H1 (cell line): ENCODE results near the gene ADCY9. TPM values are rescaled to one million over a fixed set of nuclear protein-coding genes. Genes with fewer than 3 reads are reported as not detected.

ENCODE experiments used
- CTCF ChIA-PET: fragments of 300-600 bp; sonication (Branson Sonifier 250); formaldehyde crosslinking; loops from one replicate; lab custom pipeline; 2021; ENCODE audit not compliant: partially characterized antibody; lab: Charles Lee
- POLR2A ChIA-PET: fragments of 300-600 bp; sonication (Branson Sonifier 250); formaldehyde crosslinking; loops from one replicate; lab custom pipeline; 2021; ENCODE audit warnings: inconsistent platforms; ENCODE audit not compliant: partially characterized antibody; lab: Charles Lee
- DNase-seq, 2 experiments: peaks; one replicate each; pipeline versions ENCODE4 v3.0.0 to v3.0.0-alpha.2; 2010 to 2022; ENCODE audit warnings: low spot score in 2 of 2, low read depth in 1 of 2, mixed read lengths in 1 of 2
- FAIRE-seq: peaks from 2 replicates; lab custom pipeline; 2011; peaks lifted over from hg19 to GRCh38; lab: Jason Lieb, UNC
- H2AFZ ChIP-seq: 2 replicates; pipeline ENCODE4 v1.8.1; 2012; ENCODE audit warnings: low read length, inconsistent platforms
- H2AK5ac ChIP-seq: 2 replicates; pipeline ENCODE4 v1.6.1; 2013; ENCODE audit warnings: low read depth, low read length
- H2BK120ac ChIP-seq: replicated peaks from 2 replicates; pipeline ENCODE3; 2013; ENCODE audit warnings: low read depth, low read length, inconsistent platforms
- H2BK12ac ChIP-seq: 2 replicates; pipeline ENCODE4 v1.6.1; 2013; ENCODE audit warnings: low read depth, low read length
- H2BK15ac ChIP-seq: 2 replicates; pipeline ENCODE4 v1.6.1; 2013; ENCODE audit warnings: low read length
- H2BK20ac ChIP-seq: 2 replicates; pipeline ENCODE4 v1.6.1; 2013; ENCODE audit warnings: low read length
- H2BK5ac ChIP-seq: 2 replicates; pipeline ENCODE4 v1.6.1; 2013; ENCODE audit warnings: low read depth, low read length
- H3K14ac ChIP-seq: 2 replicates; pipeline ENCODE4 v1.6.1; 2013; ENCODE audit warnings: inconsistent platforms; ENCODE audit not compliant: insufficient read length
- H3K18ac ChIP-seq: 2 replicates; pipeline ENCODE4 v1.6.1; 2013; ENCODE audit warnings: low read length; ENCODE audit errors: extremely low read depth
- H3K23ac ChIP-seq: 2 replicates; pipeline ENCODE4 v1.6.1; 2013; ENCODE audit warnings: inconsistent platforms; ENCODE audit not compliant: insufficient read length
- H3K23me2 ChIP-seq: 2 replicates; pipeline ENCODE4 v1.6.1; 2013; ENCODE audit warnings: low read depth, low read length
- H3K27ac ChIP-seq: 2 replicates; pipeline ENCODE4 v1.6.1; 2011; ENCODE audit warnings: low read depth, low read length, inconsistent platforms
- H3K27me3 ChIP-seq, 4 experiments: replicated peaks in 1 of 4; 1 replicate in 1 of 4; 2 replicates in 3 of 4; pipeline versions ENCODE4 v1.6.1 to v1.8.1; 2011 to 2013; ENCODE audit warnings: low read length in 3 of 4, mild to moderate bottlenecking in 3 of 4, inconsistent platforms in 2 of 4, mixed read lengths in 2 of 4, moderate library complexity in 1 of 4; ENCODE audit not compliant: control insufficient read depth in 3 of 4, insufficient read depth in 3 of 4; ENCODE audit errors: extremely low read depth in 1 of 4
- H3K36me3 ChIP-seq, 4 experiments: 2 replicates each; pipeline versions ENCODE4 v1.6.1 to v1.8.1; 2011 to 2013; ENCODE audit warnings: mild to moderate bottlenecking in 4 of 4, low read length in 3 of 4, moderate library complexity in 2 of 4, control low read depth in 1 of 4, inconsistent platforms in 1 of 4; ENCODE audit not compliant: insufficient read depth in 4 of 4, control insufficient read depth in 2 of 4
- H3K4ac ChIP-seq: replicated peaks from 2 replicates; pipeline ENCODE3; 2013; ENCODE audit warnings: low read length, low read depth, mixed read lengths, inconsistent platforms; ENCODE audit not compliant: insufficient read length
- H3K4me1 ChIP-seq, 4 experiments: replicated peaks in 1 of 4; 1 replicate in 1 of 4; 2 replicates in 3 of 4; pipeline versions ENCODE4 v1.6.1 to v1.8.1; 2011 to 2013; ENCODE audit warnings: low read length in 3 of 4, inconsistent platforms in 2 of 4, mixed read lengths in 1 of 4; ENCODE audit not compliant: insufficient read depth in 4 of 4, control insufficient read depth in 3 of 4
- H3K4me2 ChIP-seq, 2 experiments: 2 replicates each; pipeline versions ENCODE4 v1.6.1 to v1.8.1; 2011 to 2013; ENCODE audit warnings: low read depth in 2 of 2, low read length in 2 of 2, control low read depth in 1 of 2, inconsistent platforms in 1 of 2, mild to moderate bottlenecking in 1 of 2; ENCODE audit not compliant: insufficient read depth in 1 of 2
- H3K4me3 ChIP-seq, 4 experiments: fragments of 200-600, 300-600 bp in 1 of 4; sonication (generic), shearing (Covaris generic), sonication (Bioruptor Twin) in 1 of 4; 2 replicates each; pipeline versions ENCODE4 v1.5.1 to v1.8.1; 2011 to 2016; ENCODE audit warnings: low read length in 4 of 4, low read depth in 3 of 4, control low read depth in 2 of 4, inconsistent platforms in 2 of 4, mild to moderate bottlenecking in 2 of 4, mixed read lengths in 1 of 4, moderate library complexity in 1 of 4; ENCODE audit not compliant: insufficient read depth in 2 of 4; ENCODE audit errors: extremely low read depth in 1 of 4
- H3K56ac ChIP-seq: replicated peaks from 2 replicates; pipeline ENCODE3; 2013; ENCODE audit warnings: low read depth, mild to moderate bottlenecking, mixed read lengths, low read length, inconsistent platforms; ENCODE audit not compliant: insufficient read length
- H3K79me1 ChIP-seq: 2 replicates; pipeline ENCODE4 v1.6.1; 2013; ENCODE audit warnings: low read depth, low read length, control low read depth
- H3K79me2 ChIP-seq, 2 experiments: 2 replicates each; pipeline versions ENCODE4 v1.6.1 to v1.8.1; 2012 to 2013; ENCODE audit warnings: low read length in 2 of 2, mild to moderate bottlenecking in 2 of 2, inconsistent platforms in 1 of 2; ENCODE audit not compliant: insufficient read depth in 2 of 2, control insufficient read depth in 1 of 2
- H3K9ac ChIP-seq, 4 experiments: replicated peaks in 1 of 4; 1 replicate in 1 of 4; 2 replicates in 3 of 4; pipeline versions ENCODE4 v1.6.1 to v1.8.1; 2011 to 2013; ENCODE audit warnings: low read depth in 3 of 4, low read length in 3 of 4, control low read depth in 2 of 4, mild to moderate bottlenecking in 2 of 4, moderate library complexity in 2 of 4, inconsistent platforms in 1 of 4; ENCODE audit errors: extremely low read depth in 1 of 4
- H3K9me3 ChIP-seq, 2 experiments: 2 replicates each; pipeline versions ENCODE4 v1.6.1 to v1.8.1; 2012 to 2013; ENCODE audit warnings: mild to moderate bottlenecking in 2 of 2, moderate library complexity in 2 of 2, control low read depth in 1 of 2, inconsistent platforms in 1 of 2, low read depth in 1 of 2, low read length in 1 of 2, mixed read lengths in 1 of 2; ENCODE audit not compliant: insufficient read depth in 2 of 2
- H4K20me1 ChIP-seq, 2 experiments: replicated peaks in 1 of 2; 2 replicates each; pipeline versions ENCODE3 to v1.8.1; 2011 to 2013; ENCODE audit warnings: inconsistent platforms in 2 of 2, low read length in 2 of 2, mild to moderate bottlenecking in 1 of 2; ENCODE audit not compliant: insufficient read depth in 2 of 2, control insufficient read depth in 1 of 2
- H4K5ac ChIP-seq: 2 replicates; pipeline ENCODE4 v1.6.1; 2013; ENCODE audit warnings: low read length, low read depth, mixed read lengths, inconsistent platforms; ENCODE audit not compliant: insufficient read length
- H4K8ac ChIP-seq: 2 replicates; pipeline ENCODE4 v1.8.0; 2013; ENCODE audit warnings: mild to moderate bottlenecking, moderate library complexity, low read length, inconsistent platforms; ENCODE audit not compliant: insufficient read depth; ENCODE audit errors: extremely low read depth
- H4K91ac ChIP-seq: replicated peaks from 2 replicates; pipeline ENCODE3; 2013; ENCODE audit warnings: low read length, mixed read lengths, inconsistent platforms; ENCODE audit not compliant: insufficient read length
- BACH1 ChIP-seq: IDR thresholded peaks from 2 replicates; pipeline ENCODE4 v1.6.1; 2012; ENCODE audit warnings: low read length, improper control_type of control experiment
- BCL11A ChIP-seq, 2 experiments: IDR thresholded peaks; one replicate each; pipeline ENCODE4 v1.6.1; 2011; ENCODE audit warnings: low read depth in 2 of 2, low read length in 2 of 2, mild to moderate bottlenecking in 2 of 2
- EZH2 ChIP-seq: fragments of 200-600 bp; sonication (generic); IDR thresholded peaks from 2 replicates; pipeline ENCODE4 v1.7.1; 2012; ENCODE audit warnings: low read depth, mild to moderate bottlenecking, moderate library complexity, low read length, inconsistent platforms; ENCODE audit not compliant: severe bottlenecking
- FOSL1 ChIP-seq: IDR thresholded peaks from 2 replicates; pipeline ENCODE4 v1.6.1; 2011; ENCODE audit warnings: mild to moderate bottlenecking, low read depth, low read length, moderate library complexity; ENCODE audit not compliant: insufficient read depth
- JUND ChIP-seq: IDR thresholded peaks from 2 replicates; pipeline ENCODE4 v1.6.1; 2011; ENCODE audit warnings: mild to moderate bottlenecking, improper control_type of control experiment, low read length
- NRF1 ChIP-seq: IDR thresholded peaks from 2 replicates; pipeline ENCODE4 v1.6.1; 2011; ENCODE audit warnings: mild to moderate bottlenecking, low read depth, low read length, improper control_type of control experiment
- POLR2A ChIP-seq, 2 experiments: IDR thresholded peaks; 1 replicate in 1 of 2; 2 replicates in 1 of 2; pipeline ENCODE4 v1.6.1; 2011; ENCODE audit warnings: low read depth in 2 of 2, low read length in 2 of 2, mild to moderate bottlenecking in 2 of 2; ENCODE audit errors: control extremely low read depth in 1 of 2
- POLR2AphosphoS5 ChIP-seq: IDR thresholded peaks from 2 replicates; pipeline ENCODE4 v1.6.1; 2011; ENCODE audit warnings: low read depth, low read length
- SRF ChIP-seq: IDR thresholded peaks from 2 replicates; pipeline ENCODE4 v1.6.1; 2011; ENCODE audit warnings: mild to moderate bottlenecking, low read depth, low read length, moderate library complexity
- TAF7 ChIP-seq: optimal IDR thresholded peaks from 2 replicates; pipeline ENCODE3; 2011; ENCODE audit warnings: low read depth, mild to moderate bottlenecking, inconsistent platforms, low read length, moderate library complexity, borderline replicate concordance
- TCF12 ChIP-seq: IDR thresholded peaks from 2 replicates; pipeline ENCODE4 v1.6.1; 2011; ENCODE audit warnings: low read depth, mild to moderate bottlenecking, low read length
- TEAD4 ChIP-seq: IDR thresholded peaks from 2 replicates; pipeline ENCODE4 v1.6.1; 2012; ENCODE audit warnings: low read depth, low read length, inconsistent platforms, mixed read lengths
- WGBS, 2 experiments: shearing (Covaris generic) in 1 of 2; methylation state at CpG; one replicate each; pipeline versions ENCODE4 v1.1.6 to v1.1.7; 2013 to 2015; ENCODE audit warnings: low lambda C conversion rate in 2 of 2, mixed read lengths in 2 of 2, inconsistent platforms in 1 of 2, low coverage in 1 of 2, missing lambda C conversion rate in 1 of 2; ENCODE audit not compliant: insufficient replicate concordance in 2 of 2, insufficient coverage in 1 of 2, insufficient read length in 1 of 2; ENCODE audit errors: extremely low coverage in 1 of 2, missing lambda C conversion rate in 1 of 2; 5-methylcytosine and 5-hydroxymethylcytosine counted together
- polyA plus RNA-seq, 7 experiments: library from polyadenylated mRNA; depleted of rRNA in 3 of 7; stranded (reverse) in 5 of 7; unstranded in 2 of 7; fragments of >200 nt in 5 of 7; fragments of 200-250 nt in 2 of 7; gene quantifications; 1 replicate in 5 of 7; 2 replicates in 1 of 7; 4 replicates in 1 of 7; pipeline versions ENCODE4 v1.2.1 to v1.2.3, GENCODE V29; 2011 to 2013; ENCODE audit warnings: missing spikeins in 2 of 7, mixed read lengths in 2 of 7
- total RNA-seq: library from RNA; stranded (reverse); fragmentation: NEBNext Ultra II Directional; extraction: Animal tissue kit (Norgen Biotek cat#: 25700); gene quantifications from 2 replicates; pipeline ENCODE4 v1.2.1, GENCODE V29; 2021
- TF ChIP-seq, protein P1 (sequence below): IDR thresholded peaks from 2 replicates; pipeline ENCODE4 v1.6.1; 2011; ENCODE audit warnings: low read depth, mild to moderate bottlenecking, low read length; ENCODE audit not compliant: insufficient read depth
- TF ChIP-seq, protein P2 (sequence below): IDR thresholded peaks from 2 replicates; pipeline ENCODE4 v1.6.1; 2012; ENCODE audit warnings: inconsistent platforms

ADCY9 gene
- total and polyA plus RNA-seq, 2 of the 8 experiments (the other 6 are each of a cell fraction or from before 2014, with no cell fraction given), result 5.4 to 13.1 TPM

DNA sequence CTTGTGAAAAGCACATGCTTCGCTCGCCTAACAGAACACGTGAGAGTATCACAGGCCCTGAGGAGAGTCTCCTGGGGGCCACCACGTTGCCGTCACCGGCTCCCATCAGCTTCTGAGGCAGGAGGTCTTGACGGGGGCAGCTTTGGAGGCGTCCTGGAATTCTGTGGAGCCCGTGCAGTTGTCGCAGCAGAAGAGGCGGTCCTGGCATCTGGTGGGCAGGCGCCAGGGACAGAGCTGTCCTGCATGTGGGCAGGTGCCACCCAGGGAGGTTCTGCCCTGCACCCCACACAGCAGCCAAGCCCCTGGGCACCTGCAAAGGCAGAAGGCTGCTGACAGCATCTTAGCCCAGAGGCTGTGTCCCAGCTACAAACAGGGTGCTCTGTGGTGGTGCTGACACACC is 136.7 kb downstream of the ADCY9 start:
- DNase-seq, result no peak
- TF ChIP-seq TCF12, result no peak
- TF ChIP-seq FOSL1, result no peak
- TF ChIP-seq, protein P1, sequence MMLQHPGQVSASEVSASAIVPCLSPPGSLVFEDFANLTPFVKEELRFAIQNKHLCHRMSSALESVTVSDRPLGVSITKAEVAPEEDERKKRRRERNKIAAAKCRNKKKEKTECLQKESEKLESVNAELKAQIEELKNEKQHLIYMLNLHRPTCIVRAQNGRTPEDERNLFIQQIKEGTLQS, result no peak
- TF ChIP-seq BCL11A (IDR thresholded peaks at IDR 0.05; ENCODE audit: low read depth in 2 of 2, low read length in 2 of 2), result no peak
- no peak for TF ChIP-seq POLR2A (IDR thresholded peaks at IDR 0.05; ENCODE audit: control extremely low read depth in 1 of 2, low read depth in 2 of 2, low read length in 2 of 2)
- TF ChIP-seq NRF1, result no peak
- no peak for TF ChIP-seq EZH2
- TF ChIP-seq BACH1, result no peak
- TF ChIP-seq POLR2AphosphoS5, result no peak
- no peak for TF ChIP-seq JUND
- no peak for TF ChIP-seq SRF
- TF ChIP-seq TEAD4, result no peak
- TF ChIP-seq, protein P2, sequence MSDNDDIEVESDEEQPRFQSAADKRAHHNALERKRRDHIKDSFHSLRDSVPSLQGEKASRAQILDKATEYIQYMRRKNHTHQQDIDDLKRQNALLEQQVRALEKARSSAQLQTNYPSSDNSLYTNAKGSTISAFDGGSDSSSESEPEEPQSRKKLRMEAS, result no peak
- TF ChIP-seq TAF7, result no peak

More for the DNA sequence above, 136.7 kb downstream of the ADCY9 start:
- CTCF ChIA-PET, result interaction anchor here (0.7 to 1.4 kb wide), 5 partner anchors 8 to 331 kb away, joined by 3 to 4 read pairs (median 3); no protein-coding TSS in a partner anchor
- Histone ChIP-seq H3K4me2 (no peak overlapping the region), H2BK20ac (no peak overlapping the region), H4K5ac (no peak overlapping the region), H2BK5ac (no peak overlapping the region), H4K8ac (no peak overlapping the region), H3K23me2 (no peaks in the 10 kb centered on the region), H3K79me1 (no peaks in the 10 kb centered on the region), H3K4me1 (peaks cover 0 to 4% (median 2%) of the 10 kb centered on the region in 4 experiments; a peak in 3 of 7 replicates), H3K14ac (no peak overlapping the region), H3K9me3 (no peaks in the 10 kb centered on the region), H3K27ac (no peak overlapping the region), H3K9ac (no peak overlapping the region), H3K56ac (no peak overlapping the region), H2BK120ac (no peak overlapping the region), H4K91ac (no peak overlapping the region), H3K23ac (no peak overlapping the region), H3K27me3 (no peaks in the 10 kb centered on the region), H3K79me2 (no peaks in the 10 kb centered on the region), H3K36me3 (no peaks in the 10 kb centered on the region), H2AFZ (no peak overlapping the region), H2BK15ac (no peak overlapping the region), H2BK12ac (no peak overlapping the region), H3K18ac (no peak overlapping the region), H3K4ac (no peak overlapping the region), H3K4me3 (no peak overlapping the region), H2AK5ac (no peak overlapping the region), H4K20me1 (no peaks in the 10 kb centered on the region)
- POLR2A ChIA-PET, result interaction anchor here (1.2 kb wide), 1 partner anchor 99 kb away, joined by 3 read pairs; the partner anchor contains the start of gene CREBBP
- 95% methylated on average over 12 of the region's 12 CpGs; no CpG with 5 or more reads in 1 of the 2 experiments for WGBS, 2 experiments
- FAIRE-seq, result no peak
